A673 (cell line): ENCODE measurements around the gene TAS2R9.

Experiments used
- CTCF ChIP-seq: fragments of 300-800, 200-600 bp; sonication (generic); conservative IDR thresholded peaks from 2 replicates; pipeline ENCODE4 v1.5.1; 2017; ENCODE audit warnings: low read depth, mild to moderate bottlenecking, antibody characterized with exemption, low read length, moderate library complexity, mixed read lengths
- EZH2 ChIP-seq: fragments of 200-600 bp; sonication (generic); IDR thresholded peaks from 2 replicates; pipeline ENCODE4 v1.6.1; 2017; ENCODE audit warnings: borderline replicate concordance, low read depth, mild to moderate bottlenecking, mixed read lengths, antibody characterized with exemption, low read length; ENCODE audit not compliant: poor library complexity, severe bottlenecking

- TF ChIP-seq CTCF (no peak), EZH2 (no peak)
Measured at GRCh38 chr12:10810068-10810467, at the start of gene TAS2R9.
